ENCODE measurements around the gene DCLK1.

DCLK1 gene

DNA sequence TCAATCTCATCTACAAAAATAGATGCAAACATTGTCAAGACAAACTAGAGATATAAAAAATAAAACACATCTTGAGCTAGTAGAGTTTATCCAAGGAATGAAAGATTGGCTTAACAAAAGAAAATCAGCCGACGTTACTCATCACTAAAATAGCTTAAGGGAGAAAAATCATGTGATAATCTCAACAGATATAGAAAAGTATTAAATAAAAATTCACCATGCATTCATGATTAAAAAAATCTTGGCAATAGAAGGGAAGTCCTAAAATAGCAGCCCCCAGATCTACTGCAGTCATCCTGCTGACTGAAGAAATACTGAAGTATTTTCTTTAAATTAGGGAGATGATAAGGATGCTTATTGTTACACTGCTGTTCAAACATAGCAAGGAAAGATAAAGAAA lies 12.6 kb upstream of the DCLK1 start:
- H3K79me2 ChIP-seq (ENCODE audit: insufficient read depth, low read length), result no peaks in the 10 kb centered on the region
- H3K4me3 ChIP-seq (ENCODE audit: low read length, poor library complexity, severe bottlenecking), result no peak overlapping the region
- no peaks in the 10 kb centered on the region for H3K36me3 ChIP-seq (ENCODE audit: insufficient read depth, low read length)
- H3K9me3 ChIP-seq (ENCODE audit: insufficient read depth, low read depth, low read length), result no peaks in the 10 kb centered on the region
- no peaks in the 10 kb centered on the region for H3K4me1 ChIP-seq (ENCODE audit: insufficient read depth, low read length, poor library complexity, severe bottlenecking)
- no peaks in the 10 kb centered on the region for H4K20me1 ChIP-seq (ENCODE audit: insufficient read depth, low read length, poor library complexity, severe bottlenecking)
- no peaks in the 10 kb centered on the region for H3K27me3 ChIP-seq (ENCODE audit: insufficient read depth, low read length, poor library complexity, severe bottlenecking)
- TF ChIP-seq EZH2phosphoT487 (IDR thresholded peaks at IDR 0.05; ENCODE audit: borderline replicate concordance), result no peak
- TF ChIP-seq, protein P1, sequence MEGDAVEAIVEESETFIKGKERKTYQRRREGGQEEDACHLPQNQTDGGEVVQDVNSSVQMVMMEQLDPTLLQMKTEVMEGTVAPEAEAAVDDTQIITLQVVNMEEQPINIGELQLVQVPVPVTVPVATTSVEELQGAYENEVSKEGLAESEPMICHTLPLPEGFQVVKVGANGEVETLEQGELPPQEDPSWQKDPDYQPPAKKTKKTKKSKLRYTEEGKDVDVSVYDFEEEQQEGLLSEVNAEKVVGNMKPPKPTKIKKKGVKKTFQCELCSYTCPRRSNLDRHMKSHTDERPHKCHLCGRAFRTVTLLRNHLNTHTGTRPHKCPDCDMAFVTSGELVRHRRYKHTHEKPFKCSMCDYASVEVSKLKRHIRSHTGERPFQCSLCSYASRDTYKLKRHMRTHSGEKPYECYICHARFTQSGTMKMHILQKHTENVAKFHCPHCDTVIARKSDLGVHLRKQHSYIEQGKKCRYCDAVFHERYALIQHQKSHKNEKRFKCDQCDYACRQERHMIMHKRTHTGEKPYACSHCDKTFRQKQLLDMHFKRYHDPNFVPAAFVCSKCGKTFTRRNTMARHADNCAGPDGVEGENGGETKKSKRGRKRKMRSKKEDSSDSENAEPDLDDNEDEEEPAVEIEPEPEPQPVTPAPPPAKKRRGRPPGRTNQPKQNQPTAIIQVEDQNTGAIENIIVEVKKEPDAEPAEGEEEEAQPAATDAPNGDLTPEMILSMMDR (conservative IDR thresholded peaks at IDR 0.05; ENCODE audit: low read length), result no peak
- H3K4me2 ChIP-seq (ENCODE audit: low read depth, low read length, poor library complexity, severe bottlenecking), result no peak overlapping the region
- H3K9ac ChIP-seq (ENCODE audit: low read depth, low read length, poor library complexity, severe bottlenecking), result no peak overlapping the region
- H3K9me2 ChIP-seq (replicated peaks; ENCODE audit: low read depth, low read length), result no peaks in the 10 kb centered on the region
- H3F3A ChIP-seq (ENCODE audit: low read depth), result no peaks in the 10 kb centered on the region
- H2AFZ ChIP-seq (ENCODE audit: low read length), result no peak overlapping the region

- no peaks in the 10 kb centered on the region for H3F3A ChIP-seq (ENCODE audit: low read depth)
- no peak overlapping the region for H3K9ac ChIP-seq (ENCODE audit: low read depth, low read length, poor library complexity, severe bottlenecking)
- no peaks in the 10 kb centered on the region for H3K36me3 ChIP-seq (ENCODE audit: insufficient read depth, low read length)
- TF ChIP-seq, protein P1 (conservative IDR thresholded peaks at IDR 0.05; ENCODE audit: low read length), result no peak
- no peak for TF ChIP-seq EZH2phosphoT487 (IDR thresholded peaks at IDR 0.05; ENCODE audit: borderline replicate concordance)
- H2AFZ ChIP-seq (ENCODE audit: low read length), result no peak overlapping the region
- H3K9me2 ChIP-seq (replicated peaks; ENCODE audit: low read depth, low read length), result 0 out of 2 replicates have a peak, but pooled peaks cover 5% of the 10 kb centered on the region
- H4K20me1 ChIP-seq (ENCODE audit: insufficient read depth, low read length, poor library complexity, severe bottlenecking), result no peaks in the 10 kb centered on the region
- no peak overlapping the region for H3K4me2 ChIP-seq (ENCODE audit: low read depth, low read length, poor library complexity, severe bottlenecking)
- H3K9me3 ChIP-seq (ENCODE audit: insufficient read depth, low read depth, low read length), result no peaks in the 10 kb centered on the region
- H3K27me3 ChIP-seq (ENCODE audit: insufficient read depth, low read length, poor library complexity, severe bottlenecking), result no peaks in the 10 kb centered on the region
- H3K4me3 ChIP-seq (ENCODE audit: low read length, poor library complexity, severe bottlenecking), result no peak overlapping the region
- H3K4me1 ChIP-seq (ENCODE audit: insufficient read depth, low read length, poor library complexity, severe bottlenecking), result no peaks in the 10 kb centered on the region
- no peaks in the 10 kb centered on the region for H3K79me2 ChIP-seq (ENCODE audit: insufficient read depth, low read length)
Observed at GRCh38 chr13:36142735-36143134, 11.6 kb upstream of the DCLK1 start.

DNA sequence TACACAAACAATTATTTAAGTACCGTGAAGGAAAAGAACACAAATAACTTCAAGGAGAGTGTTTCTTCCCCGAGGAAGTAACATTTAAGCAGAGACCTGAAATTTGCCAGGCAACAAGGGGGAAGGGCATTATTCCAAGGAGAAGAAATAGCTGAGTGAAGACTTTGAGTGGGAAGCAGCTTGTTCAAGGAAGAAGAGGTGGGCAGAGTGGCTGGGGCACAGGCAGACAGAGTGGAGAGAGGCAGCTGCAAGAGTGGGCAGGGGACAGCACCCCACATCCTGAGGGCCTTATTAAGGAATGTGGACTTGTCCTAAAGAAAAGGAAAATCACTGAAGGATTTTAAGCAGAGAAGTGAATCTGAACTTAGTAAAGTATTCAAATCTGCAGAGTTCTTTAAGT lies 4.7 kb upstream of the DCLK1 start:
- no peak overlapping the region for H3K4me2 ChIP-seq (ENCODE audit: low read depth, low read length, poor library complexity, severe bottlenecking)
- H3K36me3 ChIP-seq (ENCODE audit: insufficient read depth, low read length), result no peaks in the 10 kb centered on the region
- no peaks in the 10 kb centered on the region for H3F3A ChIP-seq (ENCODE audit: low read depth)
- H3K4me1 ChIP-seq (ENCODE audit: insufficient read depth, low read length, poor library complexity, severe bottlenecking), result no peaks in the 10 kb centered on the region
- no peaks in the 10 kb centered on the region for H4K20me1 ChIP-seq (ENCODE audit: insufficient read depth, low read length, poor library complexity, severe bottlenecking)
- no peak overlapping the region for H2AFZ ChIP-seq (ENCODE audit: low read length)
- H3K9me2 ChIP-seq (replicated peaks; ENCODE audit: low read depth, low read length), result 0 out of 2 replicates have a peak, but pooled peaks cover 5% of the 10 kb centered on the region
- H3K9ac ChIP-seq (ENCODE audit: low read depth, low read length, poor library complexity, severe bottlenecking), result no peak overlapping the region
- no peaks in the 10 kb centered on the region for H3K9me3 ChIP-seq (ENCODE audit: insufficient read depth, low read depth, low read length)
- H3K27me3 ChIP-seq (ENCODE audit: insufficient read depth, low read length, poor library complexity, severe bottlenecking), result no peaks in the 10 kb centered on the region
- TF ChIP-seq, protein P1 (conservative IDR thresholded peaks at IDR 0.05; ENCODE audit: low read length), result no peak
- H3K79me2 ChIP-seq (ENCODE audit: insufficient read depth, low read length), result no peaks in the 10 kb centered on the region
- no peak overlapping the region for H3K4me3 ChIP-seq (ENCODE audit: low read length, poor library complexity, severe bottlenecking)

Data from Loucy (cell line).